SK-N-SH (cell line): ENCODE measurements around the gene AOAH. TPM values are rescaled to one million over a fixed set of nuclear protein-coding genes. Genes with fewer than 3 reads are reported as not detected.
"Not testable (repeated sequence)": the region's sequence is repeated elsewhere in the genome, so short reads cannot be mapped to it uniquely, and the experiment has no call there.

Experiments
- CTCF ChIA-PET: fragments of 300-600, 350-600 bp; formaldehyde crosslinking; extraction: SDS; loops from one replicate; lab custom pipeline; 2021; lab: Yijun Ruan, JAX
- POLR2A ChIA-PET: fragments of 350-600 bp; sonication (Branson Sonifier 250); formaldehyde crosslinking; extraction: SDS; loops from one replicate; lab custom pipeline; 2020; ENCODE audit warnings: antibody characterized with exemption, inconsistent platforms; lab: Yijun Ruan, JAX
- DNase-seq: peaks from one replicate; pipeline ENCODE4 v3.0.0; 2012
- H2AFZ ChIP-seq: fragments of 200-600 bp; sonication (generic); 2 replicates; pipeline ENCODE4 v1.8.1; 2016; ENCODE audit warnings: antibody characterized with exemption, mild to moderate bottlenecking, low read depth
- H3F3A ChIP-seq: fragments of 200-600 bp; sonication (generic); replicated peaks from 2 replicates; pipeline ENCODE3; 2016; ENCODE audit warnings: antibody characterized with exemption, mild to moderate bottlenecking; ENCODE audit not compliant: insufficient read depth
- H3K27ac ChIP-seq, 2 experiments: fragments of 200-500 bp in 1 of 2; fragments of 200-600 bp in 1 of 2; sonication (Bioruptor generic) in 1 of 2; sonication (generic), shearing (Covaris generic) in 1 of 2; 2 replicates each; pipeline versions ENCODE4 v1.5.1 to v1.6.1; 2014 to 2016; ENCODE audit warnings: low read depth in 2 of 2, inconsistent platforms in 1 of 2, low read length in 1 of 2, mild to moderate bottlenecking in 1 of 2, mixed read lengths in 1 of 2
- H3K27me3 ChIP-seq: fragments of 200-600 bp; sonication (generic), shearing (Covaris generic); 2 replicates; pipeline ENCODE4 v1.6.1; 2016; ENCODE audit warnings: mixed run types; ENCODE audit not compliant: insufficient read depth
- H3K36me3 ChIP-seq, 2 experiments: fragments of 200-500 bp in 1 of 2; fragments of 200-600 bp in 1 of 2; sonication (Bioruptor generic) in 1 of 2; sonication (generic) in 1 of 2; replicated peaks in 1 of 2; 2 replicates each; pipeline versions ENCODE3 to v1.5.1; 2014 to 2016; ENCODE audit warnings: low read length in 1 of 2, mild to moderate bottlenecking in 1 of 2; ENCODE audit not compliant: insufficient read depth in 2 of 2, control insufficient read depth in 1 of 2
- H3K4me1 ChIP-seq, 2 experiments: fragments of 200-500 bp in 1 of 2; fragments of 200-600 bp in 1 of 2; sonication (Bioruptor generic) in 1 of 2; sonication (generic), shearing (Covaris generic) in 1 of 2; 2 replicates each; pipeline versions ENCODE4 v1.5.1 to v1.6.1; 2014 to 2016; ENCODE audit warnings: low read depth in 1 of 2, low read length in 1 of 2, mixed run types in 1 of 2; ENCODE audit not compliant: insufficient read depth in 2 of 2, control insufficient read depth in 1 of 2
- H3K4me2 ChIP-seq: fragments of 200-600 bp; sonication (generic), shearing (Covaris generic); 2 replicates; pipeline ENCODE4 v1.6.1; 2017; ENCODE audit warnings: mixed run types
- H3K4me3 ChIP-seq, 2 experiments: fragments of 200-500 bp in 1 of 2; fragments of 200-600 bp in 1 of 2; sonication (Bioruptor generic) in 1 of 2; sonication (generic), shearing (Covaris generic) in 1 of 2; 2 replicates each; pipeline versions ENCODE4 v1.5.1 to v1.8.1; 2014 to 2016; ENCODE audit warnings: low read depth in 2 of 2, inconsistent platforms in 1 of 2, low read length in 1 of 2, mild to moderate bottlenecking in 1 of 2, mixed read lengths in 1 of 2, moderate library complexity in 1 of 2
- H3K79me2 ChIP-seq: fragments of 200-600 bp; sonication (generic); 2 replicates; pipeline ENCODE4 v1.8.1; 2017; ENCODE audit warnings: mild to moderate bottlenecking; ENCODE audit not compliant: insufficient read depth
- H3K9ac ChIP-seq: fragments of 200-600 bp; sonication (generic); 2 replicates; pipeline ENCODE4 v1.6.1; 2017; ENCODE audit warnings: mixed run types
- H3K9me2 ChIP-seq: fragments of 200-600 bp; sonication (generic); 2 replicates; pipeline ENCODE4 v1.6.1; 2017; ENCODE audit warnings: mixed run types
- H3K9me3 ChIP-seq: fragments of 200-600 bp; sonication (generic); 2 replicates; pipeline ENCODE4 v1.6.1; 2017; ENCODE audit warnings: mixed run types, mild to moderate bottlenecking, moderate library complexity
- H4K20me1 ChIP-seq: fragments of 200-600 bp; sonication (generic); 2 replicates; pipeline ENCODE4 v1.6.1; 2017; ENCODE audit warnings: mild to moderate bottlenecking, mixed run types; ENCODE audit not compliant: insufficient read depth
- EZH2phosphoT487 ChIP-seq: fragments of 200-600 bp; sonication (generic); IDR thresholded peaks from 2 replicates; pipeline ENCODE4 v1.6.1; 2017; ENCODE audit warnings: low read depth, mixed run types, mild to moderate bottlenecking, antibody characterized with exemption, moderate library complexity, borderline replicate concordance
- FOSL2 ChIP-seq: IDR thresholded peaks from 2 replicates; pipeline ENCODE4 v1.4.0; 2012; ENCODE audit warnings: low read depth, mild to moderate bottlenecking, moderate library complexity, borderline replicate concordance
- FOXJ3 ChIP-seq: sonication (generic); formaldehyde crosslinking; IDR thresholded peaks from 2 replicates; pipeline ENCODE4 v1.5.1; 2020; ENCODE audit warnings: mild to moderate bottlenecking, missing genetic modification reagents
- JUND ChIP-seq: IDR thresholded peaks from 2 replicates; pipeline ENCODE4 v1.4.0; 2012
- MXI1 ChIP-seq: IDR thresholded peaks from 2 replicates; pipeline ENCODE4 v1.6.1; 2012; ENCODE audit warnings: mild to moderate bottlenecking, low read depth, low read length, improper control_type of control experiment
- RAD21 ChIP-seq: IDR thresholded peaks from 2 replicates; pipeline ENCODE4 v1.6.1; 2012; ENCODE audit warnings: mild to moderate bottlenecking, low read length
- REST ChIP-seq: IDR thresholded peaks from 2 replicates; pipeline ENCODE4 v1.6.1; 2012; ENCODE audit warnings: mild to moderate bottlenecking, low read depth, low read length, moderate library complexity
- RFX5 ChIP-seq: IDR thresholded peaks from 2 replicates; pipeline ENCODE4 v1.6.1; 2012; ENCODE audit warnings: mild to moderate bottlenecking, improper control_type of control experiment, low read length
- RXRA ChIP-seq: IDR thresholded peaks from 2 replicates; pipeline ENCODE4 v1.4.0; 2012; ENCODE audit warnings: low read depth, mild to moderate bottlenecking, borderline replicate concordance
- SIN3A ChIP-seq: IDR thresholded peaks from 2 replicates; pipeline ENCODE4 v1.6.1; 2012; ENCODE audit warnings: low read depth, mild to moderate bottlenecking, low read length, moderate library complexity, borderline replicate concordance
- TAF1 ChIP-seq: IDR thresholded peaks from 2 replicates; pipeline ENCODE4 v1.6.1; 2012; ENCODE audit warnings: low read depth, mild to moderate bottlenecking, low read length, moderate library complexity, borderline replicate concordance
- TEAD4 ChIP-seq: IDR thresholded peaks from 2 replicates; pipeline ENCODE4 v1.4.0; 2012; ENCODE audit warnings: mild to moderate bottlenecking, borderline replicate concordance; ENCODE audit not compliant: insufficient read depth
- USF2 ChIP-seq: fragments of 150-350 bp; IDR thresholded peaks from 2 replicates; pipeline ENCODE4 v1.6.1; 2017; ENCODE audit warnings: antibody characterized with exemption, low read length, low read depth, borderline replicate concordance
- YY1 ChIP-seq: IDR thresholded peaks from 2 replicates; pipeline ENCODE4 v1.4.0; 2012; ENCODE audit warnings: low read depth, mild to moderate bottlenecking
- WGBS: methylation state at CpG from one replicate; pipeline ENCODE4 v1.1.6; 2017; ENCODE audit warnings: low lambda C conversion rate; 5-methylcytosine and 5-hydroxymethylcytosine counted together
- polyA plus RNA-seq, 3 experiments: library from polyadenylated mRNA; depleted of rRNA; stranded (reverse); fragments of >200 nt; gene quantifications; 2 replicates each; pipeline ENCODE4 v1.2.3, GENCODE V29; 2012
- TF ChIP-seq, protein P1 (sequence below): IDR thresholded peaks from 2 replicates; pipeline ENCODE4; 2012

AOAH gene
- polyA plus RNA-seq, 1 of the 3 experiments (the other 2 are of a cell fraction) = not detected

DNA sequence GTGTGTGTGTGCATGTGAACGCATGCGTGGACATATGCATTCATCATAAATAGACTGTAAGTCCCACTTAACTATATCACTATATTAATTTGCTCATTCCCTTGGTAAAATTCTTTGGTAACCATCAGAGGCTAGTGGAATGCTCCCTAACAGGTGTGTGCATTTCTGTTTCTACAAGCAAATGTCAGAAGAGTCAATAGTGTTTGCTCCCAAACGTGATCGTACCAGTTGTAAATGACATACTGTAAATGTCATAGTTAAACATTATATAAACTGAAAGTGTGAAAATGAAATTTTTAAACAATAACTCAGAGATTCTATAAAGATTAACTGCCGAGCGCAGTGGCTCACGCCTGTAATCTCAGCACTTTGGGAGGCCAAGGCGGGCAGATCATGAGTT is 240.0 kb downstream of the AOAH start:
- Histone ChIP-seq H3K27ac (no peak overlapping the region), H3K36me3 (no peaks in the 10 kb centered on the region), H3K4me1 (no peaks in the 10 kb centered on the region), H3K4me3 (no peak overlapping the region), H4K20me1 (no peaks in the 10 kb centered on the region), H3K9me2 (no peaks in the 10 kb centered on the region), H3K79me2 (no peaks in the 10 kb centered on the region), H3F3A (no peaks in the 10 kb centered on the region), H2AFZ (no peak overlapping the region), H3K27me3 (peaks cover 4% of the 10 kb centered on the region; the same call in 1 of the 2 replicates), H3K4me2 (no peak overlapping the region), H3K9ac (no peak overlapping the region), H3K9me3 (no peaks in the 10 kb centered on the region)
- no peak for TF ChIP-seq JUND
- TF ChIP-seq TAF1 = no peak
- TF ChIP-seq TEAD4 = no peak
- no peak for TF ChIP-seq RFX5
- no peak for TF ChIP-seq USF2
- TF ChIP-seq EZH2phosphoT487 = no peak
- no peak for TF ChIP-seq FOXJ3 (CRISPR knock-in tag)
- no peak for TF ChIP-seq FOSL2
- TF ChIP-seq RXRA = no peak
- no peak for TF ChIP-seq SIN3A
- TF ChIP-seq, protein P1, sequence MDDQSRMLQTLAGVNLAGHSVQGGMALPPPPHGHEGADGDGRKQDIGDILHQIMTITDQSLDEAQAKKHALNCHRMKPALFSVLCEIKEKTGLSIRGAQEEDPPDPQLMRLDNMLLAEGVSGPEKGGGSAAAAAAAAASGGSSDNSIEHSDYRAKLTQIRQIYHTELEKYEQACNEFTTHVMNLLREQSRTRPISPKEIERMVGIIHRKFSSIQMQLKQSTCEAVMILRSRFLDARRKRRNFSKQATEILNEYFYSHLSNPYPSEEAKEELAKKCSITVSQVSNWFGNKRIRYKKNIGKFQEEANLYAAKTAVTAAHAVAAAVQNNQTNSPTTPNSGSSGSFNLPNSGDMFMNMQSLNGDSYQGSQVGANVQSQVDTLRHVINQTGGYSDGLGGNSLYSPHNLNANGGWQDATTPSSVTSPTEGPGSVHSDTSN = no peak
- no peak for TF ChIP-seq YY1
- no peak for TF ChIP-seq RAD21
- TF ChIP-seq REST = no peak
- TF ChIP-seq MXI1 = no peak
- 76% methylated on average over 8 of the region's 8 CpGs for WGBS
- no peak for DNase-seq
- CTCF ChIA-PET = interaction anchor here (1.0 to 10.8 kb wide), 8 partner anchors 11 to 713 kb away, joined by 3 to 306 read pairs (median 16); no protein-coding TSS in a partner anchor
- POLR2A ChIA-PET = interaction anchor here (0.7 kb wide), 1 partner anchor 440 kb away, joined by 4 read pairs; no protein-coding TSS in a partner anchor

GRCh38 chr7:36483853-36484252 is 240.4 kb downstream of the AOAH start:
- H3K9me3 ChIP-seq, H3K4me1 ChIP-seq, H3K9me2 ChIP-seq, H2AFZ ChIP-seq, H3K4me2 ChIP-seq, H3K4me3 ChIP-seq, H3K9ac ChIP-seq, DNase-seq, H3K27ac ChIP-seq, H3F3A ChIP-seq, H3K36me3 ChIP-seq, H4K20me1 ChIP-seq, H3K27me3 ChIP-seq, H3K79me2 ChIP-seq: not testable (repeated sequence)
- ChIA-PET CTCF (interaction anchor here (1.4 to 18.3 kb wide), 5 partner anchors 11 to 714 kb away, joined by 3 to 214 read pairs (median 15); no protein-coding TSS in a partner anchor), POLR2A (interaction anchor here (0.7 kb wide), 1 partner anchor 441 kb away, joined by 4 read pairs; no protein-coding TSS in a partner anchor)
- 32% methylated on average over 3 of the region's 4 CpGs for WGBS
